Measurements from ENCODE around the gene GBA2.

Gene GBA2

DNA sequence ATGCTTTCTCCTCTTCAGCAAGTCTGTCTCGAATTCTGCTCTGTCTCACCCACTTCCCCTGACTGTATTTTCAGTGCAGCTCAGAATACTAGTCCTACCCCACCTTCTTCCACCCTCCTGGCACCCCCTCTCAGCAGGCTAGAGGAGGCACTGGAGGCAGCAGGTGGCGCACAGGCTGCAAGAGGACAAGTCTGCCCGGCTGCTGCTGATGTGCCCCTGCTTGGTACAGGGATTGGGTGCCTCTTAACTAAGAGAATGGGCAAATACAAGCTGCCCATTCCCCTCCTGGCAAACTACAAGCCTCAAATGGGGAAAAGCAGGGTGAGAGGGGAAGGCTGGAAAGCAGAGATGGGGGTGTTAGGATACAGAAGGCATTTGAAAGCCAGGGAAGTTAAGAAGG is 22.1 kb downstream of the GBA2 start:
- peak; percentile 72 for ATAC-seq
- no peak for TF ChIP-seq GLIS3 (CRISPR knock-in tag; IDR thresholded peaks at IDR 0.05)
- TF ChIP-seq ZC3H10 (CRISPR knock-in tag; IDR thresholded peaks at IDR 0.05): no peak
- no peak for TF ChIP-seq CSRNP3 (CRISPR knock-in tag; IDR thresholded peaks at IDR 0.05)
- no peak for TF ChIP-seq ZNF8 (CRISPR knock-in tag; IDR thresholded peaks at IDR 0.05)
- TF ChIP-seq, protein P1, sequence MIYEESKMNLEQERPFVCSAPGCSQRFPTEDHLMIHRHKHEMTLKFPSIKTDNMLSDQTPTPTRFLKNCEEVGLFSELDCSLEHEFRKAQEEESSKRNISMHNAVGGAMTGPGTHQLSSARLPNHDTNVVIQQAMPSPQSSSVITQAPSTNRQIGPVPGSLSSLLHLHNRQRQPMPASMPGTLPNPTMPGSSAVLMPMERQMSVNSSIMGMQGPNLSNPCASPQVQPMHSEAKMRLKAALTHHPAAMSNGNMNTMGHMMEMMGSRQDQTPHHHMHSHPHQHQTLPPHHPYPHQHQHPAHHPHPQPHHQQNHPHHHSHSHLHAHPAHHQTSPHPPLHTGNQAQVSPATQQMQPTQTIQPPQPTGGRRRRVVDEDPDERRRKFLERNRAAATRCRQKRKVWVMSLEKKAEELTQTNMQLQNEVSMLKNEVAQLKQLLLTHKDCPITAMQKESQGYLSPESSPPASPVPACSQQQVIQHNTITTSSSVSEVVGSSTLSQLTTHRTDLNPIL (CRISPR knock-in tag; IDR thresholded peaks at IDR 0.05; ENCODE audit: low read depth): no peak
- no peak for TF ChIP-seq PATZ1 (CRISPR knock-in tag; IDR thresholded peaks at IDR 0.05; ENCODE audit: borderline replicate concordance)
- TF ChIP-seq SNAI2 (CRISPR knock-in tag; IDR thresholded peaks at IDR 0.05): no peak
- no peak for TF ChIP-seq ZFP3 (CRISPR knock-in tag; IDR thresholded peaks at IDR 0.05)
- TF ChIP-seq BACH2 (CRISPR knock-in tag; IDR thresholded peaks at IDR 0.05; ENCODE audit: borderline replicate concordance): no peak
- no peak for TF ChIP-seq ISL1 (CRISPR knock-in tag; IDR thresholded peaks at IDR 0.05)
- TF ChIP-seq ZNF70 (CRISPR knock-in tag; IDR thresholded peaks at IDR 0.05): no peak
- no peak for TF ChIP-seq TCF4 (CRISPR knock-in tag; IDR thresholded peaks at IDR 0.05; ENCODE audit: borderline replicate concordance)
- no peak for TF ChIP-seq ESRRG (CRISPR knock-in tag; IDR thresholded peaks at IDR 0.05)
- TF ChIP-seq CSDC2 (CRISPR knock-in tag; IDR thresholded peaks at IDR 0.05): no peak

GRCh38 chr9:35725362-35725761 is 23.7 kb downstream of the GBA2 start:
- no peak for ATAC-seq
- TF ChIP-seq, protein P1 (CRISPR knock-in tag; IDR thresholded peaks at IDR 0.05; ENCODE audit: low read depth): no peak
- no peak for TF ChIP-seq PATZ1 (CRISPR knock-in tag; IDR thresholded peaks at IDR 0.05; ENCODE audit: borderline replicate concordance)
- TF ChIP-seq ARNTL (CRISPR knock-in tag; IDR thresholded peaks at IDR 0.05; ENCODE audit: borderline replicate concordance, low read depth): no peak
- no peak for TF ChIP-seq ZC3H10 (CRISPR knock-in tag; IDR thresholded peaks at IDR 0.05)
- no peak for TF ChIP-seq TCF4 (CRISPR knock-in tag; IDR thresholded peaks at IDR 0.05; ENCODE audit: borderline replicate concordance)
- TF ChIP-seq TOX (CRISPR knock-in tag; IDR thresholded peaks at IDR 0.05; ENCODE audit: borderline replicate concordance): no peak
- no peak for TF ChIP-seq BACH2 (CRISPR knock-in tag; IDR thresholded peaks at IDR 0.05; ENCODE audit: borderline replicate concordance)

GRCh38 chr9:35723908-35724307 is 25.1 kb downstream of the GBA2 start:
- ATAC-seq: no peak
- TF ChIP-seq RARB (CRISPR knock-in tag; IDR thresholded peaks at IDR 0.05) (no peak), ZNF565 (CRISPR knock-in tag; conservative IDR thresholded peaks at IDR 0.05; ENCODE audit: low read depth) (no peak), OSR1 (CRISPR knock-in tag; IDR thresholded peaks at IDR 0.05) (no peak), ESRRG (CRISPR knock-in tag; IDR thresholded peaks at IDR 0.05) (no peak), ZC3H10 (CRISPR knock-in tag; IDR thresholded peaks at IDR 0.05) (no peak), CSDC2 (CRISPR knock-in tag; IDR thresholded peaks at IDR 0.05) (no peak), CSRNP3 (CRISPR knock-in tag; IDR thresholded peaks at IDR 0.05) (no peak), TCF4 (CRISPR knock-in tag; IDR thresholded peaks at IDR 0.05; ENCODE audit: borderline replicate concordance) (no peak), ZFP30 (CRISPR knock-in tag; IDR thresholded peaks at IDR 0.05) (no peak), TOX (CRISPR knock-in tag; IDR thresholded peaks at IDR 0.05; ENCODE audit: borderline replicate concordance) (no peak), ISL1 (CRISPR knock-in tag; IDR thresholded peaks at IDR 0.05) (no peak), BACH2 (CRISPR knock-in tag; IDR thresholded peaks at IDR 0.05; ENCODE audit: borderline replicate concordance) (no peak), PPARA (CRISPR knock-in tag; IDR thresholded peaks at IDR 0.05; ENCODE audit: borderline replicate concordance) (no peak), ZNF8 (CRISPR knock-in tag; IDR thresholded peaks at IDR 0.05) (no peak)
- TF ChIP-seq, protein P1 (CRISPR knock-in tag; IDR thresholded peaks at IDR 0.05; ENCODE audit: low read depth): no peak
- TF ChIP-seq, protein P2, sequence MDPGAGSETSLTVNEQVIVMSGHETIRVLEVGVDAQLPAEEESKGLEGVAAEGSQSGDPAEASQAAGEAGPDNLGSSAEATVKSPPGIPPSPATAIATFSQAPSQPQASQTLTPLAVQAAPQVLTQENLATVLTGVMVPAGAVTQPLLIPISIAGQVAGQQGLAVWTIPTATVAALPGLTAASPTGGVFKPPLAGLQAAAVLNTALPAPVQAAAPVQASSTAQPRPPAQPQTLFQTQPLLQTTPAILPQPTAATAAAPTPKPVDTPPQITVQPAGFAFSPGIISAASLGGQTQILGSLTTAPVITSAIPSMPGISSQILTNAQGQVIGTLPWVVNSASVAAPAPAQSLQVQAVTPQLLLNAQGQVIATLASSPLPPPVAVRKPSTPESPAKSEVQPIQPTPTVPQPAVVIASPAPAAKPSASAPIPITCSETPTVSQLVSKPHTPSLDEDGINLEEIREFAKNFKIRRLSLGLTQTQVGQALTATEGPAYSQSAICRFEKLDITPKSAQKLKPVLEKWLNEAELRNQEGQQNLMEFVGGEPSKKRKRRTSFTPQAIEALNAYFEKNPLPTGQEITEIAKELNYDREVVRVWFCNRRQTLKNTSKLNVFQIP (CRISPR knock-in tag; IDR thresholded peaks at IDR 0.05; ENCODE audit: borderline replicate concordance, low read depth): no peak
